ENCODE data around the gene RPAIN.

RPAIN gene, protein sequence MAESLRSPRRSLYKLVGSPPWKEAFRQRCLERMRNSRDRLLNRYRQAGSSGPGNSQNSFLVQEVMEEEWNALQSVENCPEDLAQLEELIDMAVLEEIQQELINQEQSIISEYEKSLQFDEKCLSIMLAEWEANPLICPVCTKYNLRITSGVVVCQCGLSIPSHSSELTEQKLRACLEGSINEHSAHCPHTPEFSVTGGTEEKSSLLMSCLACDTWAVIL

DNA sequence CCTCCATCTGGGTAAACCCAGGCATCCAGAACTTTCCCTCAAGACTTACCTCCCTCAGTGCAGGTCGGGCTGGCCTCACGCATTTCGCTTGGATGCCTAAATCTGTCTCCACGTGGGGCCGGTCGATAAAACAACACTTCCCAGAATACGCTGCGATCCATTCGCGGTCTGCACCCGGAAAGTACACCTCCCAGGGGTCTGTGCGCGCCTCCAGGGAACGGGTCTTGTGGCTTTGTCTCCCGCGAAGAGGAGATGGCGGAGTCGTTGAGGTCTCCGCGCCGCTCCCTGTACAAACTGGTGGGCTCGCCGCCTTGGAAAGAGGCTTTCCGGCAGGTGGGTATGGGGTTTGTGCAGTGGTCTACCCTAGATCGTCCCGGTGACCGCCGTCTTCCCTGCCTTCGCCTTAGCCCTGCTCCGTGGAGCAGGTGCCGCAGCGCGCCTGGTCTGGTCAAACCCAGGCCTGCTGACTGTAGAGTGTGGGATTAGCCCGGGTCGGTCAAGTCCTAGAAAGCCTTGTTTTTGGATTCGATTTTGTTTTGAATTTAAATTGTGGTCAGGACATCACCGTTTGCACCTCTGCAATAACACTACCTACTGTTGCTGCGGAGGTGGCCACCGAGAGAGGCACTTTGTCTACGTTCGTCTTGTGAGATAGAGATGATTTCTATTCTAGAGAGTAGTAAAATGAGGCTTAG is at the start of gene RPAIN:
TSS of gene RPAIN (plus strand) at position 224 of the 695 bp plus-strand sequence. CDS start at position 253, 29 bp downstream.
- peak; percentile 81 for DNase-seq

DNA sequence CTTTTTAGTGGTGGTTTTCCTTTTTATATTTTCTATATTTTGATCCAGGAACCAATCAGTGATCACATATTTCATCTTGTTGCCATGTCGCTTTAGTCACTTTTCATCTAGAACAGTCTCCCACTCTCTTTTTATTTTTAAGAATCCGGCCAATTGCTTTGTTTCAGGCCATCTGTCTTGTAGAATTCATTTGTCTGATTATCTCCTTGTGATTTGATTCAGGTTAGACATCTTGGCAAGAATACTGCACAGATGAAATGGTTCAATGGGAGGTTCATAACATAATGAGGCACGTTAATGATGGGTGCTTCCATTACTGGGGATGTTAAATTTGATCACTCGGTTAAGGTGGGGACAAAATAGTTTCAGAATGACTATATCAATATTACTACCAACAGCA is 49.6 kb upstream of the RPAIN start:
- DNase-seq: no peak

GRCh38 chr17:5373112-5373511 is 46.9 kb upstream of the RPAIN start:
- no peak for DNase-seq

DNA sequence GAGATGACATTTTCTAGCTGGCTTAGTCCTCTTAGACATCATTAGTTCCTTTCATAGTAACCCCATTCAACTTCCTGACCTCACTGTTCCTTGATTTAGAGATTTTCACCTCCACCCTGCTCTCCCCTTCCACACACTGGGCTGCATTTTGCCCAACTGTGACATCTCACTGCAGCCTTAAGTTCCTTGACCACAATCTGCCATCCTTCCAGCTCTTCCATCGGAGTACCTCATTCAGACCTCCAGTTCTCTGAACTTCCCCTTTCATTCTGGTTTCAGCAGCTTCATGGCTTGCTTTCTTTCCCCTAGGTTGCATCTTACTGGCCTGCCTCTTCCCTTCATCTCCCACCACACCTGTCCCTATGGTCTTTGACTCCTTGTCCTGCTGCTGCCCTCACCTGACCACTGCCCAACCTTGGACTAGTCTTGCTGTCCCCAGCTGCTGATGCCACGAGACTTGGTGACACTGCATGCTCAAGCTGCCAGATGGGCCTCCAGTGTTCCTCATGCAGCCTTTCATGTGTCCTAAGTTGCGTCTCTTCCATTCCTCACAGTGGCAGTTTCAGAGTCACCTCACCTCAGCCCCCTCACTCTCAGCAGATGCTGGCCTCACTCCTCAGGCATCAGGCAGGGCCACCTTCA is 41.3 kb upstream of the RPAIN start:
- no peak for DNase-seq

DNA sequence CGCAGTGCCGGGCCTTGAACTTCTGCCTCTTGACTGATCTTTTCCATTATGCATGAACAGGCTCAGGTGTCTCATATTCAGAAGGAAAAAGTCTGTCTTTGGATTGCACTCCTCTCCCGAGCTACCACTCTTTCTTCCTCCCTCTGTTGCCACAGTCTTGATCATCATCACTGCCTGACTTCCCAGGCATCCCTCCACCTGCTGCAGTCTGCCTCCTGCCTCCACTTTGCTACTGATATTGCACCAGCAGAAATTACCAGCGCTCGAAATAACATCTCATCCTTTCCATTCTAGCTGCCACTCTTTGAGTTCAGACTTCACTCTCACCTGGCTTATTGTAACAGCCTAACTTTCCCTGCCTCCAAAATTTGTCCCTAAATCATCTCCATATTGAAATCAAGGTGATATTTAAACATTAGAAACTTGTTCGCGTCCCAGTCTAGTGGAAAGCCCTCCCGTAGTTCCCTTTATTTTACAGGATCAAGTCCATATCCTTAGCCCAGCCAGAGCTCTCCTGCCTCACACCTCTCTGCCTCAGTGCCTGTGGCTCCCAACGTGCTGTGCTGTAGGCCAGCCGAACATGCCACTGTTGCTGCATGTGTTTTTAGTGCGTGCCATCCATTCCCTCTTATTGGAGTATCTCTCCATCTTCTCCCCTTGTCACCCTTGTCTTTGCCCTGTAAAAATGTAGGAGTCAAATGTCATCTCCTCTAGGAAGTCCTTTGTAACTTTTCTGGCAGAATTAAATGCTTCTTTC is 40.5 kb upstream of the RPAIN start:
- no peak for DNase-seq

DNA sequence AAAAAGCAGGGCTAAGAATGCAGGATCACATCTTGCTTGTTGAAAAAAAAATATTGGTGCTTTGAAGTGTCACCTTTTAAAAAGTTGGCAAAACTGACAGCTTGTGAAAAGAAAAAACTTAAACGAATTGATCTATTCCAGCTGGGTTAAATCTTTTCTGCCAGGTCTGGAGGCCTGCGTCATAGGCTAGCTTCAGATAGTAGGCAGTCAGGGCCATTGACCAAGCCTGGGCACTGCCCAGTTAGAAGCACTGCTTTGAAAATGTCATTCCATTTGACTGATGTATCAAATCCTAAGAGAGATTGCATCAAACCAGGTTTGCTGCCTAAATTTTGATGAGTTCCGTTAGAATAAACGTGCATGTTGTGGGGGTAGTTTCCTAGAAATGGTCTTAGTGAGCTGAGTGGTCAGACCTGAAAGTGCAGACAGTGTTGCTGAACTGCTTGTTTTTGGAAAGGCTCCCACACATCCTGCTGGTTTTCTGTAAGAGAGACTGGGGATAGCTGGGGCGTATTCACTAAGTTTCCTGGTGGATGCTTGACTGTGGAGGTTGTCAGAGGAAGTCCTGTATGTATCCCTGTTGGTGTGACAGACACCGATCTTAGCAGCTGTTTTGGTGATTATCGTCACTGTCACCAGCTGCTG is 39.4 kb upstream of the RPAIN start:
- no peak for DNase-seq

DNA sequence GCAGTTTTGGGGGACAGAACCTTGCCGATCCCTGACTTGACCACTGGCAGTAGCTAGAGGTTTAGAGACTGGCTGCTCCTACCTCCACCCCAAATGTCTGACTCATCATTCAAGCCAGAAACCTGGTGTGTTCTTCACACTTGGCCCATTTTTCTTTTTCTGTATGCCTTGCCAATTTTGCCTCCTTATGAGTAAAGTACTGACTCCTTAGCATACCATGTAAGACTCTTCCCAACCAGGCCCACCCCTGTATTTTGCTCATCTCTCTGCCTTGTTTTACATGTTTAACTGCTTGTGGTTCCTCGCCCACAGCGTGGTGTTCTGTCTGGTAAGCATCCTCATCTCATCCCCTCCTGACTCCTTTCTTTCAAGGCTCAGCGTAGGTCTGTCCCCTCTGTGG is 38.4 kb upstream of the RPAIN start:
- DNase-seq: no peak

DNA sequence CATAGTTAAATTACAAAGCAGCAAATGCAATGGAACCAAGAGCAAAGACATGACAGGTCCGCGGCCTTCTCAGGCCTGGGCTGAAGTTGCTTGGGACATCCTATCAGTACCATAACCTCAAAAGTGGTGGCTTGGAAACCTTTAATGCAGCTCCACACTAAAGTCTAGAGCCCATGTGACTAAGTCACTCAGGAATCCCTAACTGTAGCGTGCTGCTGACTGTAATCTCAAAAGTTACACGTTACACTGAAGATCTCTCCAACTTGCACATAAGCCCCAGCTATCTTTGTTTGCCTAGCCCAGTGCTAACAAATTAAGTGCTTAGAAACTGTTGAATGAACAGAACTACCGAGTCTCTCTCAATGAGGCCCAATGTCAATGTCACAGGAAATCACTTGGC is 28.3 kb upstream of the RPAIN start:
- no peak for DNase-seq

DNA sequence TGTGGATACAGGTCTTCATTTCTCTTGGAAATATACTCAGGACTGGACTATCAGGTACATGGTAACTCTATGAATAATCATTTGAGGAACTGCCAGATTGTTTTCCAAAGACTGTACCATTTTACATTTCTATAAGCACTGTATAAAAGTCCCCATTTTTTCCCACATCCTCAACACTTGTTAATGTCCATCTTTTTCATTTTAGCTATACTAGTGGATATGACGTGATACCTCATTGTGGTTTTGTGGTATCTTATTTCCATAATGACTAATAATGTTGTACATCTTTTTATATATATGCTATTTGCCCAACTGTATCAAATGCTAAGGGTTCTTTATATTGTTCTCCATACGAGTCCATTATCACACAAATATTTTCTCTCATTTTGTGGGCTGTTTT is 23.4 kb upstream of the RPAIN start:
- DNase-seq: no peak

- no peak for DNase-seq
These were observed 20.2 kb upstream of the RPAIN start for GRCh38 chr17:5399767-5400166.

- DNase-seq: no peak
These were observed 14.6 kb upstream of the RPAIN start for GRCh38 chr17:5405400-5405799.

DNA sequence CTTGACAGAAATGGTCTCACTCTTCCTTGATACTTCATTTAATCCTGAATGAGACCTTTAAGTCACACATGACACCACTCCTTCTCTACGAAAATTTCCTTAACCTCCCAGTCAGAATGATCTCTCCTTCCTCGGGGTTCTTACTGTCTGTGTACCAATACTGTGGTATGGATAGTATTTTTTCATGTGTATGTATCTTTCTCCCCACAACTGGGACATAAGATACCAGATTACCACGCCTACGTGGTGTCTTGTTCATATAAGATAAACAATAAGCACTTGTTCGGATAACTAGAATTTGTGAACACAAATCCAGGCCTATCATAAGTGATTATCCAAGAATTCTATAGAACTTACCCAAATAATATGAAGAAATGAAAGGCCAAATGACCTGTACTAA is 11.8 kb upstream of the RPAIN start:
- no peak for DNase-seq

GRCh38 chr17:5410594-5411272 is 9.2 kb upstream of the RPAIN start:
- DNase-seq: no peak

DNA sequence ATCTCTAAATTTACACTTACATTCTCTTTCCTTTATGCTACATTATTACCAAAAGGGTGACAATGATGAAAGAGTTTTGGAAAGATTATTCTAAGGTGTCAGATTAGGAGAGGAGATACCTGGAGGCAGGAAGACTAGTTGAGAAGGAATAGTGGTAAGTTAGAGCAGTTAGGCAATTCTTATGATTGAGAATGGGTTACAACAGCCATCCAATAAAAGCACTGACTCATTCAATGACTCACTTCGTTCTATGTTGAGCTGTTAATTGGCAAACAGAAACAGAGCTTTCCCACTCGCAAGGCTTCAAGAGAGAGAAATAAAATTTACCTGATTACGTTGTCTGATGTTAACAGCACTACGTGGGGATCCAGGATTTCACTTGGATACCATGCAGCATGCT is 6.3 kb upstream of the RPAIN start:
- DNase-seq: no peak

DNA sequence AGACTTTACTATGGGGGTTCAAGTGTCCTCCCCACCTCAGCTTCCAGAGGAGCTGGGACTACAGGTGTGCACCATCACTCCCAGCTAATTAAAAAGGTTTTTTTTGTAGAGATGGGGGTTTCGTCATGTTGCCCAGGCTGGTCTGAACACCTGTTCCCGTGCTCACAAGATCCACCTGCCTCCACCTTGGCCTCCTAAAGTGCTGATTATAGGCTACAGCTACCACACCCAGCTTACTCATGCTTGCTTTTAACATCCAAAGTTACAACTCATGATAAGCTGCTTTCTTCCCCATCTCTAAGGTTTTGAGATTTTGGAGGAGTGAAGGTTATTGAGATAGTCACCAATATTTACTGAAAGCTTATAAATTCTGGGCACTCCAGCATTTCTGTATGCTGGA is 3.1 kb upstream of the RPAIN start:
- no peak for DNase-seq

DNA sequence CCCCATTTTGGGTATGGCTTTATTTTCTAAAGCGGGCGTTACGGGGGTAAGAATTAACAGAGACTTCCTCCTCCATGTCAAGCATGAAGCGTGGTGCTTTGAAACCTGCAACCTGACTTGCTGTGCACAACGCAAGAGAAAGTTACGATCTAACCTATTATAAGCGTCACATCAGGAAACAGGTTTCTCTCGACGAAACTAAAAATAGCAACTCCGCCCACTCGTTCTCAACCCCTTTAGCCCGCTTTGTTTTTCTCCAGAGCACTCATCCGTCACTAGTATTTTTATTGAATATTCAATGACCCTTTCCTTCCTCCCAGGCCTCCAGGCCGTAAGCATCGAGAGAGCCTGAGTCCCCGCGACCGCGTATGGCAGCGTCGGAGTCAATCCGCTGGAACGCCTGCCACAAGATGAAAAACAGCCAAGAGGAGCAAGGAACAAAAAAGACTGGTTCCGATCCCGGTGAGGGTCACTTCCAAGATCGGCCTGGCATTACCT is 1.1 kb upstream of the RPAIN start:
- DNase-seq: peak; percentile 49

DNA sequence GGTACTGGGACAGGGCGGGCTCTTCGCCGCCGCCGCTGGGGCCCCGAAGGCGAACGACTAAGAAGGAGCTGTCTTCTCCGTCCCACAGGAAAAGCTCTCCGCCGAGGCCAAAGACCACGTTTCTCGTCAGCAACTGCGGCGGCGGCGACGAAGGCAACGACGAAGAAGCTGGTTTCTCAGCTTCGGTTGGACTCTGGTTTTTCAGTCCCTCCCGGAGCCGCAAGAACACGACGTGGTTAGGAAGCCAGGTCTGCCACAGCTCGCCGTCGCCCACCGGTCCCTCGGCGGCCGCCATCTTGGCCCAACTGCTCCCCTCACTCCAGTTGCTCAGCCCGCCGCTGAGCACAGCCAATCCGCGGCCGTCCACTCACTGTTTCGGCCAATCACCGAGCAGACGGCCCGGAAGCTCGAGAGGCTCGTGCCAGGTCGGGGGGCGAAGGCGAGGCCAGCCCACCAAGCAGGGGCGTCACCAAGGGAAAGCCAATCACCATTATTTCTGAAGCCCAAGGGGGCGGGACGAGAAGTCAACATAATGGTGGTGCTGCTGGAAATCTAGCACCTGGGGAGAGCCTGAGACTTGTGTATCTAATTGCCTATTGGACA is 525 bp upstream of the RPAIN start, which contains the start of gene NUP88:
TSS of gene NUP88 (minus strand) at position 307 of the 603 bp plus-strand sequence. CDS start at position 295, 12 bp downstream.
- peak; percentile 94 for DNase-seq

- no peak for DNase-seq
These were observed 2.5 kb downstream of the RPAIN start for GRCh38 chr17:5422505-5422904.

DNA sequence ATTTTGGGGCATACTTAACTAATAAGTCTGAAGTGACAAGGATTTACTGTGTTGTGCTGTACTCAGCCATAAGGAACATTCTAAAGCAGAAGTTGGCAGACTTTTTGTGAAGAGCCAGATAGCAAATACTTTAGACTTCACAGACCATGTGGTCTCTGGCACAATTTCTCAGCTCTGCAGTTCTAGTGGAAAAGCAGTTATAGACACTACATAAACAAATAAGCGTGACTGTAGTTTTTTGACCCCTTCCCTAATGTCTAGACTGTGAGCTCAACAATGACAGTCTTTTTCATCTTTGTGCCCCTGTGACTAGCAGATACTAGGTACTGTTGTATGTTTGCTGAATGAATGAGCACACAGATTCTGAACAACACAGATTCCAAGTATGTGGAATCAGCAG is 4.9 kb downstream of the RPAIN start:
- DNase-seq: no peak

- DNase-seq: no peak
These were observed 5.8 kb downstream of the RPAIN start for GRCh38 chr17:5425826-5426225.

GRCh38 chr17:5429191-5429887 is 9.4 kb downstream of the RPAIN start:
- DNase-seq: no peak

All from activated gamma-delta T cell treated with Interleukin-2 at 50 U/mL for 16 hours (primary cell).